Neural cell (in vitro differentiated cells): ENCODE measurements around the gene CABLES2. TPM values are rescaled to one million over a fixed set of nuclear protein-coding genes. Genes with fewer than 3 reads are reported as not detected.

Source experiments
- H2AFZ ChIP-seq: fragments of 200-600, 300-800 bp; sonication (generic), shearing (Covaris generic); 2 replicates; pipeline ENCODE4 v1.6.0; 2014; ENCODE audit warnings: low read depth, mild to moderate bottlenecking, antibody characterized with exemption, low read length, moderate library complexity
- H3F3A ChIP-seq: fragments of 200-600 bp; shearing (Covaris generic); 2 replicates; pipeline ENCODE4 v1.6.1; 2016; ENCODE audit warnings: mild to moderate bottlenecking, moderate library complexity, mixed read lengths, antibody characterized with exemption, low read length; ENCODE audit not compliant: insufficient read depth, poor library complexity, severe bottlenecking
- H3K27ac ChIP-seq: fragments of 200-600, 300-800 bp; sonication (generic), shearing (Covaris generic); 2 replicates; pipeline ENCODE4 v1.5.1; 2014; ENCODE audit warnings: mild to moderate bottlenecking, low read length, moderate library complexity
- H3K27me3 ChIP-seq: fragments of 300-800, 200-600 bp; sonication (generic), shearing (Covaris generic); 2 replicates; pipeline ENCODE4 v1.6.0; 2014; ENCODE audit warnings: mild to moderate bottlenecking, low read depth, low read length, moderate library complexity; ENCODE audit not compliant: insufficient read depth
- H3K36me3 ChIP-seq: fragments of 300-800, 200-600 bp; sonication (generic), shearing (Covaris generic); 2 replicates; pipeline ENCODE4 v1.5.1; 2014; ENCODE audit warnings: mild to moderate bottlenecking, antibody characterized with exemption, low read length, moderate library complexity; ENCODE audit not compliant: insufficient read depth
- H3K4me2 ChIP-seq: fragments of 300-800, 200-600 bp; sonication (generic), shearing (Covaris generic); 2 replicates; pipeline ENCODE4 v1.6.0; 2014; ENCODE audit warnings: mild to moderate bottlenecking, low read length
- H3K4me3 ChIP-seq: fragments of 300-800, 200-600 bp; sonication (generic), shearing (Covaris generic); 2 replicates; pipeline ENCODE4 v1.5.1; 2014; ENCODE audit warnings: mild to moderate bottlenecking, low read length, moderate library complexity
- H3K79me2 ChIP-seq: fragments of 200-600 bp; shearing (Covaris generic); replicated peaks from 2 replicates; pipeline ENCODE4 v1.6.0; 2014; ENCODE audit warnings: mild to moderate bottlenecking, low read length, moderate library complexity; ENCODE audit not compliant: insufficient read depth
- H3K9ac ChIP-seq: fragments of 300-800, 200-600 bp; sonication (generic), shearing (Covaris generic); 2 replicates; pipeline ENCODE4 v1.6.1; 2016; ENCODE audit warnings: mild to moderate bottlenecking, low read length, mixed read lengths
- H3K9me2 ChIP-seq: fragments of 200-600 bp; shearing (Covaris generic); 2 replicates; pipeline ENCODE4 v1.6.1; 2016; ENCODE audit warnings: mild to moderate bottlenecking, low read length, mixed read lengths; ENCODE audit not compliant: insufficient read depth
- H3K9me3 ChIP-seq: fragments of 200-600, 300-800 bp; sonication (generic), shearing (Covaris generic); 2 replicates; pipeline ENCODE4 v1.6.1; 2016; ENCODE audit warnings: mild to moderate bottlenecking, mixed run types, low read length, moderate library complexity, mixed read lengths
- H4K20me1 ChIP-seq: fragments of 200-600 bp; shearing (Covaris generic); 2 replicates; pipeline ENCODE4 v1.6.1; 2016; ENCODE audit warnings: mild to moderate bottlenecking, mixed run types; ENCODE audit not compliant: insufficient read depth
- EP300 ChIP-seq: fragments of 450-650 bp; conservative IDR thresholded peaks from 2 replicates; pipeline ENCODE4 v1.6.1; 2014; ENCODE audit warnings: antibody characterized with exemption, mild to moderate bottlenecking, moderate library complexity; ENCODE audit not compliant: poor library complexity, severe bottlenecking
- EZH2 ChIP-seq: fragments of 200-600, 300-800 bp; shearing (Covaris generic), sonication (generic); IDR thresholded peaks from 2 replicates; pipeline ENCODE4 v1.6.1; 2014; ENCODE audit warnings: antibody characterized with exemption, low read length, borderline replicate concordance, mild to moderate bottlenecking; ENCODE audit not compliant: insufficient read depth, poor library complexity, severe bottlenecking
- MXI1 ChIP-seq: fragments of 450-650 bp; conservative IDR thresholded peaks from 2 replicates; pipeline ENCODE4 v1.6.1; 2014; ENCODE audit warnings: antibody characterized with exemption, mild to moderate bottlenecking; ENCODE audit not compliant: poor library complexity, severe bottlenecking
- POLR2AphosphoS5 ChIP-seq: IDR thresholded peaks from 2 replicates; pipeline ENCODE4 v1.6.1; 2012
- RAD21 ChIP-seq: fragments of 450-650 bp; conservative IDR thresholded peaks from 2 replicates; pipeline ENCODE4 v1.6.1; 2014; ENCODE audit warnings: antibody characterized with exemption, mild to moderate bottlenecking, moderate library complexity
- SMC3 ChIP-seq: fragments of 450-650 bp; conservative IDR thresholded peaks from 2 replicates; pipeline ENCODE4 v1.6.1; 2014; ENCODE audit warnings: antibody characterized with exemption, mild to moderate bottlenecking, moderate library complexity; ENCODE audit not compliant: poor library complexity
- TAF1 ChIP-seq: IDR thresholded peaks from 2 replicates; pipeline ENCODE4 v1.6.1; 2012; ENCODE audit warnings: low read depth
- polyA plus RNA-seq: library from polyadenylated mRNA; depleted of rRNA; stranded (reverse); fragments of >200 nt; gene quantifications from 2 replicates; pipeline ENCODE4 v1.2.3, GENCODE V29; 2014
- TF ChIP-seq, protein P1 (sequence below): IDR thresholded peaks from 2 replicates; pipeline ENCODE4 v1.6.1; 2012; ENCODE audit warnings: borderline replicate concordance
- TF ChIP-seq, protein P2 (sequence below): fragments of 450-650 bp; IDR thresholded peaks from 2 replicates; pipeline ENCODE4 v1.5.1; 2014; ENCODE audit warnings: antibody characterized with exemption, mild to moderate bottlenecking, moderate library complexity; ENCODE audit not compliant: poor library complexity, severe bottlenecking

CABLES2 gene
- polyA plus RNA-seq, 1 donor from 2014 or later: 8.3 TPM

DNA sequence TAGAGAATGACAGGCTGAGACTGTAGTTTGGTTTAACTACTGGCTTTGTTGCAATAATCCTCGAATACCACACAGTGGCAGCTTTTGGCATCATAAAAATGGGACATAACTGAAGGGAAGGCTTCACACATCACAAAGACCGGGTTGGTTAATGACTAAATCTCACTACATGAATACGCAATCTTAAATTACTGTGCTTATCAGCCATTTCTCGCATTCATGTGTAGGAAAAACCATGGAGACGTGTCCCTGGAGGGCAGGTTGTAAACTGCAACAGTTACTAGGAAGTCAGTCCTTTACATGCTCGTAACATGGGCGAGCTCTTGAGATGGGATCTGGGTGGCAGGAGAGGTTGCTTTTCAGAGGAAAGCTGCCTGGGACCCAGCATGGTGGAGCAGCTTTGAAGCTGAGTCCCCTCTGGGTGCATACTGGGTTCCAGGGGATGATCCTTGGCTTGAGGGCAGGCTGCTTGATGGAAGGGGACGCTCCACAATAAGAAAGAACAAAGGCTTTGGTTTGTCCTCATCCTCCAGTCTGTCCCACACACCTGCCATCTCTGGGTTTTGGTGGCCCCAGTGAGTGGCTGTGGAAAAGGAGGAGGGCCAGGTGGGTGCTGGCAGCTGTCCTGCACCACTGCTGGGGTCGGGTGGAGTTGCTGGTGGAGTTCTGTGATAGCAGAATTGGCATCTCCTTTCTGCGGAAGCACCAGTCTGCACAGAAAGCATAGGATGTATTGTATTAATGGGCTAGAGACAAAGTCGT, 18.1 kb downstream of the CABLES2 start:
- TF ChIP-seq POLR2AphosphoS5 (no peak), MXI1 (no peak), EP300 (no peak), TAF1 (no peak), SMC3 (peak; percentile 14), EZH2 (no peak), RAD21 (no peak)
- TF ChIP-seq, protein P1, sequence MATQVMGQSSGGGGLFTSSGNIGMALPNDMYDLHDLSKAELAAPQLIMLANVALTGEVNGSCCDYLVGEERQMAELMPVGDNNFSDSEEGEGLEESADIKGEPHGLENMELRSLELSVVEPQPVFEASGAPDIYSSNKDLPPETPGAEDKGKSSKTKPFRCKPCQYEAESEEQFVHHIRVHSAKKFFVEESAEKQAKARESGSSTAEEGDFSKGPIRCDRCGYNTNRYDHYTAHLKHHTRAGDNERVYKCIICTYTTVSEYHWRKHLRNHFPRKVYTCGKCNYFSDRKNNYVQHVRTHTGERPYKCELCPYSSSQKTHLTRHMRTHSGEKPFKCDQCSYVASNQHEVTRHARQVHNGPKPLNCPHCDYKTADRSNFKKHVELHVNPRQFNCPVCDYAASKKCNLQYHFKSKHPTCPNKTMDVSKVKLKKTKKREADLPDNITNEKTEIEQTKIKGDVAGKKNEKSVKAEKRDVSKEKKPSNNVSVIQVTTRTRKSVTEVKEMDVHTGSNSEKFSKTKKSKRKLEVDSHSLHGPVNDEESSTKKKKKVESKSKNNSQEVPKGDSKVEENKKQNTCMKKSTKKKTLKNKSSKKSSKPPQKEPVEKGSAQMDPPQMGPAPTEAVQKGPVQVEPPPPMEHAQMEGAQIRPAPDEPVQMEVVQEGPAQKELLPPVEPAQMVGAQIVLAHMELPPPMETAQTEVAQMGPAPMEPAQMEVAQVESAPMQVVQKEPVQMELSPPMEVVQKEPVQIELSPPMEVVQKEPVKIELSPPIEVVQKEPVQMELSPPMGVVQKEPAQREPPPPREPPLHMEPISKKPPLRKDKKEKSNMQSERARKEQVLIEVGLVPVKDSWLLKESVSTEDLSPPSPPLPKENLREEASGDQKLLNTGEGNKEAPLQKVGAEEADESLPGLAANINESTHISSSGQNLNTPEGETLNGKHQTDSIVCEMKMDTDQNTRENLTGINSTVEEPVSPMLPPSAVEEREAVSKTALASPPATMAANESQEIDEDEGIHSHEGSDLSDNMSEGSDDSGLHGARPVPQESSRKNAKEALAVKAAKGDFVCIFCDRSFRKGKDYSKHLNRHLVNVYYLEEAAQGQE: no peak
- TF ChIP-seq, protein P2, sequence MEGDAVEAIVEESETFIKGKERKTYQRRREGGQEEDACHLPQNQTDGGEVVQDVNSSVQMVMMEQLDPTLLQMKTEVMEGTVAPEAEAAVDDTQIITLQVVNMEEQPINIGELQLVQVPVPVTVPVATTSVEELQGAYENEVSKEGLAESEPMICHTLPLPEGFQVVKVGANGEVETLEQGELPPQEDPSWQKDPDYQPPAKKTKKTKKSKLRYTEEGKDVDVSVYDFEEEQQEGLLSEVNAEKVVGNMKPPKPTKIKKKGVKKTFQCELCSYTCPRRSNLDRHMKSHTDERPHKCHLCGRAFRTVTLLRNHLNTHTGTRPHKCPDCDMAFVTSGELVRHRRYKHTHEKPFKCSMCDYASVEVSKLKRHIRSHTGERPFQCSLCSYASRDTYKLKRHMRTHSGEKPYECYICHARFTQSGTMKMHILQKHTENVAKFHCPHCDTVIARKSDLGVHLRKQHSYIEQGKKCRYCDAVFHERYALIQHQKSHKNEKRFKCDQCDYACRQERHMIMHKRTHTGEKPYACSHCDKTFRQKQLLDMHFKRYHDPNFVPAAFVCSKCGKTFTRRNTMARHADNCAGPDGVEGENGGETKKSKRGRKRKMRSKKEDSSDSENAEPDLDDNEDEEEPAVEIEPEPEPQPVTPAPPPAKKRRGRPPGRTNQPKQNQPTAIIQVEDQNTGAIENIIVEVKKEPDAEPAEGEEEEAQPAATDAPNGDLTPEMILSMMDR: no peak
- Histone ChIP-seq H3K27me3 (no peaks in the 10 kb centered on the region), H3K27ac (no peak overlapping the region), H3K79me2 (peaks cover 31% of the 10 kb centered on the region), H3K4me3 (peak overlapping the region; percentile 100), H3K36me3 (no peaks in the 10 kb centered on the region), H4K20me1 (no peaks in the 10 kb centered on the region), H3K9me2 (no peaks in the 10 kb centered on the region), H3K9me3 (no peaks in the 10 kb centered on the region), H3K4me2 (no peak overlapping the region), H2AFZ (no peak overlapping the region), H3K9ac (no peak overlapping the region), H3F3A (no peaks in the 10 kb centered on the region)

DNA sequence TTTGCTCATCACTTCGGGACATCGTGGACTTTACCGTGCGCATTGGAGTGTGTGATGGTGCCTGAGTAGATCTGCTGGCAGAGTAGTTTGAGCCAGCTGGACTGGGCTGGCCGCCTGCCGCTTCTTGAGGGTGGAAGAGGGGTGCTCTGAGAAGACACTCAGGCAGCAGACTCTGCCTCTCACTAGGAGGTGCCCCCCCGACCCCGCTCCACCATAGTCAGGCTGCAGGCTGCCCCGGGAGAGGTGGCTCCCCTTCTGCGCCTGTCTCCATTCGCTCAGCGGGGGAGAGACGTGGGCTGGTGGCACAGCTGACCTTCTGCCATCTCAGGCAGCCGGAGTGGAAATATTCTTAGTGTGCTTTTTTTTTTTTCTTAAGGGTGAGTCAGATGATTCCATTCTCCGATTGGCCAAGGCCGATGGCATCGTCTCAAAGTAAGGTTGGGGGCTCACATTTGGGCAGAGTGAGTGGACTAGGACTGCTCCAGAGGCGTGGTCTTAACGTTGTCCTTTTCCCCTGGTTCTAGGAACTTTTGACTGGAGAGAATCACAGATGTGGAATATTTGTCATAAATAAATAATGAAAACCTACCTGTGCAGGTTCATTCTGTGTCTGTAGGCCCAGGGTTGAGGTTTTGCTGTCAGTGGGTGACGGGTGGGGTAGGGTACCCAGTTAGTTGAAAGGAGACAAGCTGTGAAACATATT, 19.0 kb downstream of the CABLES2 start:
- peaks cover 31% of the 10 kb centered on the region for H3K79me2 ChIP-seq
- H3K9me2 ChIP-seq: no peaks in the 10 kb centered on the region
- H3K4me3 ChIP-seq: peak overlapping the region; percentile 100
- H3K9me3 ChIP-seq: no peaks in the 10 kb centered on the region
- H3F3A ChIP-seq: no peaks in the 10 kb centered on the region
- H3K27me3 ChIP-seq: no peaks in the 10 kb centered on the region
- H3K9ac ChIP-seq: peak overlapping the region; percentile 95
- peak overlapping the region; percentile 51 for H3K27ac ChIP-seq
- no peak overlapping the region for H2AFZ ChIP-seq
- no peaks in the 10 kb centered on the region for H3K36me3 ChIP-seq
- no peaks in the 10 kb centered on the region for H4K20me1 ChIP-seq
- peak overlapping the region; percentile 89 for H3K4me2 ChIP-seq
- no peak for TF ChIP-seq EZH2
- no peak for TF ChIP-seq POLR2AphosphoS5
- TF ChIP-seq RAD21: no peak
- TF ChIP-seq, protein P1: no peak
- TF ChIP-seq, protein P2: no peak
- TF ChIP-seq SMC3: no peak
- TF ChIP-seq EP300: no peak
- no peak for TF ChIP-seq TAF1
